ENCODE results near the gene ATXN2.
"Not testable (repeated sequence)": the region's sequence is repeated elsewhere in the genome, so short reads cannot be mapped to it uniquely, and the experiment has no call there.

ATXN2 gene

GRCh38 chr12:111599453-111600204, 514 bp upstream of the ATXN2 start:
- H3K4me3 ChIP-seq (ENCODE audit: low read depth, low read length), result peak overlapping the region; percentile 98
- peak; percentile 61 for DNase-seq (ENCODE audit: low read depth)
- TF ChIP-seq CTCF (IDR thresholded peaks at IDR 0.05; ENCODE audit: control insufficient read depth, extremely low read depth, insufficient read depth), result no peak

GRCh38 chr12:111597831-111598636, 1.1 kb downstream of the ATXN2 start:
- peak overlapping the region; percentile 98 for H3K4me3 ChIP-seq (ENCODE audit: low read depth, low read length)
- TF ChIP-seq CTCF (IDR thresholded peaks at IDR 0.05; ENCODE audit: control insufficient read depth, extremely low read depth, insufficient read depth), result no peak
- no peak for DNase-seq (ENCODE audit: low read depth)

GRCh38 chr12:111596985-111597830, 1.9 kb downstream of the ATXN2 start:
- peak overlapping the region; percentile 98 for H3K4me3 ChIP-seq (ENCODE audit: low read depth, low read length)
- TF ChIP-seq CTCF (IDR thresholded peaks at IDR 0.05; ENCODE audit: control insufficient read depth, extremely low read depth, insufficient read depth), result no peak
- DNase-seq (ENCODE audit: low read depth), result peak; percentile 65

- not testable (repeated sequence) for H3K4me3 ChIP-seq (ENCODE audit: low read depth, low read length); DNase-seq (ENCODE audit: low read depth)
Observed at GRCh38 chr12:111595341-111595835, 3.7 kb downstream of the ATXN2 start.

GRCh38 chr12:111591399-111592010, 7.6 kb downstream of the ATXN2 start:
- not testable (repeated sequence) for DNase-seq (ENCODE audit: low read depth); H3K4me3 ChIP-seq (ENCODE audit: low read depth, low read length)

GRCh38 chr12:111590552-111590951, 8.6 kb downstream of the ATXN2 start:
- DNase-seq (ENCODE audit: low read depth), result no peak
- TF ChIP-seq CTCF (IDR thresholded peaks at IDR 0.05; ENCODE audit: control insufficient read depth, extremely low read depth, insufficient read depth), result no peak
- no peak overlapping the region for H3K4me3 ChIP-seq (ENCODE audit: low read depth, low read length)

GRCh38 chr12:111589601-111590000, 9.5 kb downstream of the ATXN2 start:
- no peak for TF ChIP-seq CTCF (IDR thresholded peaks at IDR 0.05; ENCODE audit: control insufficient read depth, extremely low read depth, insufficient read depth)
- DNase-seq (ENCODE audit: low read depth), result no peak
- no peak overlapping the region for H3K4me3 ChIP-seq (ENCODE audit: low read depth, low read length)

Data from LNCaP clone FGC (cell line).